GM12878 (cell line): ENCODE results near the gene SEMA4C. TPM values are rescaled to one million over a fixed set of nuclear protein-coding genes. Genes with fewer than 3 reads are reported as not detected.

ENCODE experiments used
- ATAC-seq: fragments of 200-7000 bp; cut with Tn5 transposase; 3 replicates; pipeline ENCODE4 v1.9.1; 2020; ENCODE audit warnings: mild to moderate bottlenecking, moderate library complexity
- BruUV-seq: library from RNA; stranded (reverse); fragments of 400-500 nt; replicated peaks from 2 replicates; lab custom pipeline; 2021; lab: Mats Ljungman, UMichigan
- CTCF ChIA-PET: fragments of 300-600 bp; sonication (Branson Sonifier 250); formaldehyde crosslinking; extraction: SDS; loops from one replicate; lab custom pipeline; 2021; ENCODE audit warnings: inconsistent platforms; lab: Yijun Ruan, JAX
- POLR2A ChIA-PET: fragments of 350-600 bp; formaldehyde crosslinking; extraction: SDS; loops from one replicate; lab custom pipeline; 2021; ENCODE audit warnings: inconsistent platforms; lab: Charles Lee
- RAD21 ChIA-PET: fragments of 300-600 bp; sonication (Branson Sonifier 250); formaldehyde crosslinking; loops from one replicate; lab custom pipeline; 2023; ENCODE audit warnings: antibody characterized with exemption; ENCODE audit not compliant: unreplicated experiment; lab: Charles Lee
- SMC1A ChIA-PET: fragments of 300-600 bp; sonication (Branson Sonifier 250); formaldehyde crosslinking; loops from one replicate; lab custom pipeline; 2023; ENCODE audit not compliant: unreplicated experiment, uncharacterized antibody; lab: Charles Lee
- DNase-seq: peaks from one replicate; pipeline ENCODE4 v3.0.0-alpha.2; 2011; ENCODE audit warnings: low read depth, low spot score
- FAIRE-seq: peaks from 3 replicates; lab custom pipeline; 2011; peaks lifted over from hg19 to GRCh38; lab: Jason Lieb, UNC
- H2AFZ ChIP-seq: 2 replicates; pipeline ENCODE4 v1.6.0; 2011; ENCODE audit warnings: low read depth, low read length, control low read depth; ENCODE audit not compliant: control insufficient read depth
- H3K27ac ChIP-seq: 2 replicates; pipeline ENCODE4 v1.5.1; 2011; ENCODE audit warnings: control low read depth; ENCODE audit not compliant: control insufficient read depth, insufficient read depth
- H3K27me3 ChIP-seq, 2 experiments: replicated peaks in 1 of 2; 2 replicates each; pipeline versions ENCODE4 v1.6.0 to v1.6.1; 2011; ENCODE audit warnings: low read length in 1 of 2; ENCODE audit not compliant: control insufficient read depth in 2 of 2, insufficient read depth in 2 of 2
- H3K36me3 ChIP-seq, 2 experiments: 2 replicates each; pipeline ENCODE4 v1.5.1; 2011; ENCODE audit warnings: low read length in 1 of 2; ENCODE audit not compliant: control insufficient read depth in 2 of 2, insufficient read depth in 2 of 2
- H3K4me1 ChIP-seq: 2 replicates; pipeline ENCODE4 v1.6.1; 2011; ENCODE audit warnings: mild to moderate bottlenecking, low read length, moderate library complexity, mixed read lengths; ENCODE audit not compliant: control insufficient read depth, insufficient read depth
- H3K4me2 ChIP-seq: 2 replicates; pipeline ENCODE4 v1.6.0; 2011; ENCODE audit warnings: control low read depth; ENCODE audit not compliant: control insufficient read depth, insufficient read depth
- H3K4me3 ChIP-seq: fragments of 200-600 bp; sonication (generic); 2 replicates; pipeline ENCODE4 v1.5.1; 2016
- H3K79me2 ChIP-seq: 2 replicates; pipeline ENCODE4 v1.6.0; 2011; ENCODE audit warnings: low read length; ENCODE audit not compliant: control insufficient read depth, insufficient read depth
- H3K9ac ChIP-seq: 2 replicates; pipeline ENCODE4 v1.8.0; 2011; ENCODE audit warnings: low read length, control low read depth, mixed read lengths; ENCODE audit not compliant: control insufficient read depth, insufficient read depth
- H3K9me3 ChIP-seq: replicated peaks from 3 replicates; pipeline ENCODE4 v1.5.1; 2011; ENCODE audit warnings: mild to moderate bottlenecking, low read length; ENCODE audit not compliant: control insufficient read depth, insufficient read depth
- H4K20me1 ChIP-seq: 2 replicates; pipeline ENCODE4 v1.6.0; 2011; ENCODE audit not compliant: control insufficient read depth, insufficient read depth
- YY1 ChIP-seq: IDR thresholded peaks from 2 replicates; pipeline ENCODE4 v1.6.1; 2011; ENCODE audit warnings: low read depth, mild to moderate bottlenecking, low read length
- ZNF207 ChIP-seq: fragments of 450-650 bp; IDR thresholded peaks from 2 replicates; pipeline ENCODE4 v1.6.1; 2014; ENCODE audit warnings: antibody characterized with exemption, mild to moderate bottlenecking, borderline replicate concordance
- WGBS: methylation state at CpG from one replicate; pipeline ENCODE4 v1.1.6; 2016; ENCODE audit warnings: low lambda C conversion rate; ENCODE audit not compliant: insufficient replicate concordance, insufficient coverage; ENCODE audit errors: missing lambda C conversion rate; 5-methylcytosine and 5-hydroxymethylcytosine counted together
- in situ Hi-C: fragments of 300-500 bp; cut with MboI; formaldehyde crosslinking; loops from 9 replicates; pipeline ENCODE4 v1.14.3; 2018; ENCODE audit warnings: mixed read lengths
- intact Hi-C: fragments of 100-400 bp; cut with micrococcal nuclease; formaldehyde crosslinking; loops from one replicate; pipeline ENCODE4 v1.14.2; 2022; ENCODE audit not compliant: unreplicated experiment
- polyA plus RNA-seq, 11 experiments: library from polyadenylated mRNA; depleted of rRNA in 4 of 11; unstranded in 6 of 11; stranded (reverse) in 5 of 11; fragments of >200 nt; fragmentation: Nextera tagmentation in 4 of 11; fragmentation: Illumina TruSeq in 1 of 11; extraction: Ambion mirVana in 4 of 11; extraction: Trizol in 1 of 11; gene quantifications; 1 replicate in 1 of 11; 2 replicates in 10 of 11; pipeline versions ENCODE4 v1.2.1 to v1.2.3, GENCODE V29; 2011 to 2016; ENCODE audit warnings: inconsistent platforms in 2 of 11, missing spikeins in 2 of 11, low read depth in 1 of 11
- total RNA-seq, 4 experiments: library from RNA; depleted of rRNA in 3 of 4; stranded (reverse); fragments of >200 nt in 3 of 4; fragmentation: Illumina TruSeq in 1 of 4; extraction: Trizol in 1 of 4; gene quantifications; 2 replicates each; pipeline versions ENCODE4 v1.2.1 to v1.2.3, GENCODE V29; 2013 to 2021
- TF ChIP-seq, protein P1 (sequence below): IDR thresholded peaks from 2 replicates; pipeline ENCODE4 v1.6.1; 2011; ENCODE audit warnings: mild to moderate bottlenecking, low read depth, low read length, moderate library complexity; ENCODE audit not compliant: insufficient replicate concordance
- TF ChIP-seq, protein P2 (sequence below): fragments of 450-650 bp; IDR thresholded peaks from 2 replicates; pipeline ENCODE4 v1.6.1; 2018; ENCODE audit warnings: mild to moderate bottlenecking, low read depth, moderate library complexity; ENCODE audit not compliant: partially characterized antibody
- TF ChIP-seq, protein P3 (sequence below): IDR thresholded peaks from 2 replicates; pipeline ENCODE4 v1.6.1; 2012; ENCODE audit warnings: low read depth, low read length, improper control_type of control experiment
- TF ChIP-seq, protein P4 (sequence below): fragments of 150-350 bp; IDR thresholded peaks from 2 replicates; pipeline ENCODE4 v1.6.1; 2016; ENCODE audit warnings: low read depth, low read length

SEMA4C gene
- total and polyA plus RNA-seq, 10 of the 15 experiments (the other 5 are each of a cell fraction or from before 2014, with no cell fraction given), result 0.06 to 21.6 (median 6.8) TPM

DNA sequence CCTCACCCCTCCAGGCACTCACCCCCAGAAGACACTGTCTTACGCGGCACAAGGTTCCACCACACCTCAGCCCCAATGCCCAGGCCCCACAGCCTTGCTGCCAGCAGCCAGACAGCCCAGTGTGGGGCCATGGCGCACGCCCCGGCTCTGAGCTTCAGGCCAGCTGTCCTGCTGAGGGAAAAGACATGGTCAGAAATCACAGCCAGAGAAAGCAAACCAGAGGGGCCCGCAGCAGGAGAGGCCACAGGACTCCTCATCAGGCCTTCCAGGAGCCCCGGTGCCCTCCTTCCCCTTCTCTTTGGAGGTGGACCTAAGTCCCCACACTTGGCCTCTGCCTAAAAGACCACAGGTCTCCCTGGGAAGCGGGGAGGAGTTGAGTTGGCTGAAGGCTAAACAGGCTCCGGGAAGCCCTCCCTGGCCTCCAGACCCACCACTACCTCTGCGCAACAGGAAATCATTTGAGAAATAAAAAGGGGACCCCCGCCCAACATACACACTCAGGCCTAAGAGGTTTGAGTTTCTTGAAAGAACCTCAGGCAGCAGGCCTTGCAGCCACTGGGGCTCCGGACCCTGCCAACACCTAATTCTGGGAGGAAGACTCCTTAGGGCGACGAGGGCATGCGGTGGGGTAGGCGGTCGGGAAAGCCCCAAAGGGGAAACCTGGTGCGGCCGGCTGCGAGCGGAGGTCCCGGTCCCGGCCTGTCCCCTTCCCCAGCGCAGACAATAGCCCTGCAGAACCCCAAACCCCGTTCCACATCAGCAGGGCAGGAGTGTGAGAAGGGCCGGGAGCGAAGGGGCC lies 1.9 kb downstream of the SEMA4C start (continued):
- TF ChIP-seq, protein P1, sequence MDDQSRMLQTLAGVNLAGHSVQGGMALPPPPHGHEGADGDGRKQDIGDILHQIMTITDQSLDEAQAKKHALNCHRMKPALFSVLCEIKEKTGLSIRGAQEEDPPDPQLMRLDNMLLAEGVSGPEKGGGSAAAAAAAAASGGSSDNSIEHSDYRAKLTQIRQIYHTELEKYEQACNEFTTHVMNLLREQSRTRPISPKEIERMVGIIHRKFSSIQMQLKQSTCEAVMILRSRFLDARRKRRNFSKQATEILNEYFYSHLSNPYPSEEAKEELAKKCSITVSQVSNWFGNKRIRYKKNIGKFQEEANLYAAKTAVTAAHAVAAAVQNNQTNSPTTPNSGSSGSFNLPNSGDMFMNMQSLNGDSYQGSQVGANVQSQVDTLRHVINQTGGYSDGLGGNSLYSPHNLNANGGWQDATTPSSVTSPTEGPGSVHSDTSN, result no peak
- TF ChIP-seq, protein P2, sequence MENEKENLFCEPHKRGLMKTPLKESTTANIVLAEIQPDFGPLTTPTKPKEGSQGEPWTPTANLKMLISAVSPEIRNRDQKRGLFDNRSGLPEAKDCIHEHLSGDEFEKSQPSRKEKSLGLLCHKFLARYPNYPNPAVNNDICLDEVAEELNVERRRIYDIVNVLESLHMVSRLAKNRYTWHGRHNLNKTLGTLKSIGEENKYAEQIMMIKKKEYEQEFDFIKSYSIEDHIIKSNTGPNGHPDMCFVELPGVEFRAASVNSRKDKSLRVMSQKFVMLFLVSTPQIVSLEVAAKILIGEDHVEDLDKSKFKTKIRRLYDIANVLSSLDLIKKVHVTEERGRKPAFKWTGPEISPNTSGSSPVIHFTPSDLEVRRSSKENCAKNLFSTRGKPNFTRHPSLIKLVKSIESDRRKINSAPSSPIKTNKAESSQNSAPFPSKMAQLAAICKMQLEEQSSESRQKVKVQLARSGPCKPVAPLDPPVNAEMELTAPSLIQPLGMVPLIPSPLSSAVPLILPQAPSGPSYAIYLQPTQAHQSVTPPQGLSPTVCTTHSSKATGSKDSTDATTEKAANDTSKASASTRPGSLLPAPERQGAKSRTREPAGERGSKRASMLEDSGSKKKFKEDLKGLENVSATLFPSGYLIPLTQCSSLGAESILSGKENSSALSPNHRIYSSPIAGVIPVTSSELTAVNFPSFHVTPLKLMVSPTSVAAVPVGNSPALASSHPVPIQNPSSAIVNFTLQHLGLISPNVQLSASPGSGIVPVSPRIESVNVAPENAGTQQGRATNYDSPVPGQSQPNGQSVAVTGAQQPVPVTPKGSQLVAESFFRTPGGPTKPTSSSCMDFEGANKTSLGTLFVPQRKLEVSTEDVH, result no peak

DNA sequence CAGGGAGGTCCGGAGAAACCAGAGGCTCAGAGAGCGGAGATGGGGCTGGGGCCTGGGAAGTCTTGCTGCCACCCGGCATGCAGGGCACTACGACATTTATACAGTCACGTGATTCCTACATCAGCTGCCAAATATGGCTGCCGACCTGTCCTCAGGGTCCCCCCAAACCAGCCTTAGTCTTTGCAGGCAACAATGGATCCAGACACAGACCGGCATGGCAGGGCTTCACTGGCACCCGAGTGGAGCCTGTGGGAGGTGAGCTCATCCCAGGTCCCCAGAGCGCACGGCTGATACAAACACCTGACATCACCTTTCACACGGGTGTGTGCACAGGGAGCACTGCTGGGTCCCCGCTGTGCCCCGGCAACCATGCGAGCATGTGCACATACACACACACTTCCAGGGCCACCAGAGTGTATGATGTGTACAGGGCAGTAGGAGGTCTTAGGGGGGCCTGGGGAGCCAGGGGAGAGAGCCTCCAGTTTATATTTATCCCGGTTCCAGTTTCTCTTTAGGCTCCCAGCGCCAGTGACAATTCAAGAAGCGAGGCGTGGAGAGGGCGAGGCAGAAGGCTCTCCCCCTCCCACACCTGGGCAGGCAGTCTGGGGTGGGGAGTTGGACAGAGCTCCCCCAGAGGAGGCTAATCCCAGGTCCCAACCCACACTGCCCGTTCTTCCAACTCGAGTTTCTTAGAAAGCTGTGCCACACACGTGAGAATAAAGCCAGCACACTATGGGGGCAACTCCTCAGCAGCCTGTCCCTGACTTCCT lies 2.7 kb downstream of the SEMA4C start:
- Histone ChIP-seq H2AFZ (no peak overlapping the region), H3K9me3 (no peaks in the 10 kb centered on the region), H3K4me3 (peak overlapping the region; percentile 95), H3K4me1 (peaks cover 14% of the 10 kb centered on the region), H3K79me2 (peaks cover 38% of the 10 kb centered on the region), H3K9ac (peak overlapping the region; percentile 85), H3K27ac (peak overlapping the region; percentile 86), H3K27me3 (no peaks in the 10 kb centered on the region; a peak in 1 of 4 replicates), H3K4me2 (peak overlapping the region; percentile 90), H3K36me3 (peaks cover 8 to 23% of the 10 kb centered on the region in 2 experiments; a peak in 3 of 4 replicates), H4K20me1 (no peaks in the 10 kb centered on the region)
- TSS peak; percentile 65 for BruUV-seq
- WGBS, result 76% methylated on average over 22 of the region's 22 CpGs
- no peak for FAIRE-seq
- RAD21 ChIA-PET, result interaction anchor here (0.6 to 3.0 kb wide), 4 partner anchors 9 to 84 kb away, joined by 3 to 39 read pairs (median 8); partner anchors contain the start of gene ANKRD39
- ATAC-seq, result no peak
- in situ Hi-C loops, result no loop called here
- POLR2A ChIA-PET, result interaction anchor here (3.6 kb wide), 1 partner anchor 10 kb away, joined by 30 read pairs; the partner anchor contains the start of gene ANKRD39
- intact Hi-C loops, result loop anchor here (5.0 kb wide), 1 partner anchor 230 kb away; the partner anchor contains the start of gene KANSL3
- SMC1A ChIA-PET, result interaction anchor here (0.6 to 2.6 kb wide), 3 partner anchors 10 to 84 kb away, joined by 3 to 13 read pairs (median 3); partner anchors contain the start of gene ANKRD39
- no peak for DNase-seq
- CTCF ChIA-PET, result interaction anchor here (1.0 kb wide), 1 partner anchor 9 kb away, joined by 5 read pairs; the partner anchor contains the start of gene ANKRD39
- TF ChIP-seq, protein P3, sequence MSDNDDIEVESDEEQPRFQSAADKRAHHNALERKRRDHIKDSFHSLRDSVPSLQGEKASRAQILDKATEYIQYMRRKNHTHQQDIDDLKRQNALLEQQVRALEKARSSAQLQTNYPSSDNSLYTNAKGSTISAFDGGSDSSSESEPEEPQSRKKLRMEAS, result no peak
- TF ChIP-seq, protein P4, sequence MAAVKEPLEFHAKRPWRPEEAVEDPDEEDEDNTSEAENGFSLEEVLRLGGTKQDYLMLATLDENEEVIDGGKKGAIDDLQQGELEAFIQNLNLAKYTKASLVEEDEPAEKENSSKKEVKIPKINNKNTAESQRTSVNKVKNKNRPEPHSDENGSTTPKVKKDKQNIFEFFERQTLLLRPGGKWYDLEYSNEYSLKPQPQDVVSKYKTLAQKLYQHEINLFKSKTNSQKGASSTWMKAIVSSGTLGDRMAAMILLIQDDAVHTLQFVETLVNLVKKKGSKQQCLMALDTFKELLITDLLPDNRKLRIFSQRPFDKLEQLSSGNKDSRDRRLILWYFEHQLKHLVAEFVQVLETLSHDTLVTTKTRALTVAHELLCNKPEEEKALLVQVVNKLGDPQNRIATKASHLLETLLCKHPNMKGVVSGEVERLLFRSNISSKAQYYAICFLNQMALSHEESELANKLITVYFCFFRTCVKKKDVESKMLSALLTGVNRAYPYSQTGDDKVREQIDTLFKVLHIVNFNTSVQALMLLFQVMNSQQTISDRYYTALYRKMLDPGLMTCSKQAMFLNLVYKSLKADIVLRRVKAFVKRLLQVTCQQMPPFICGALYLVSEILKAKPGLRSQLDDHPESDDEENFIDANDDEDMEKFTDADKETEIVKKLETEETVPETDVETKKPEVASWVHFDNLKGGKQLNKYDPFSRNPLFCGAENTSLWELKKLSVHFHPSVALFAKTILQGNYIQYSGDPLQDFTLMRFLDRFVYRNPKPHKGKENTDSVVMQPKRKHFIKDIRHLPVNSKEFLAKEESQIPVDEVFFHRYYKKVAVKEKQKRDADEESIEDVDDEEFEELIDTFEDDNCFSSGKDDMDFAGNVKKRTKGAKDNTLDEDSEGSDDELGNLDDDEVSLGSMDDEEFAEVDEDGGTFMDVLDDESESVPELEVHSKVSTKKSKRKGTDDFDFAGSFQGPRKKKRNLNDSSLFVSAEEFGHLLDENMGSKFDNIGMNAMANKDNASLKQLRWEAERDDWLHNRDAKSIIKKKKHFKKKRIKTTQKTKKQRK, result no peak
- peak; percentile 86 for TF ChIP-seq YY1
- no peak for TF ChIP-seq ZNF207
